DOHH2 (cell line): ENCODE measurements around the gene TBX21.

ENCODE experiments used
- H3F3A ChIP-seq: fragments of 200-600 bp; sonication (generic), shearing (Covaris generic); 2 replicates; pipeline ENCODE4 v1.6.0; 2016; ENCODE audit warnings: antibody characterized with exemption, mild to moderate bottlenecking; ENCODE audit not compliant: control insufficient read depth, insufficient read depth
- H3K27ac ChIP-seq: fragments of 200-600 bp; sonication (generic); 2 replicates; pipeline ENCODE4 v1.5.1; 2014; ENCODE audit warnings: low read depth, mild to moderate bottlenecking, low read length, moderate library complexity
- H3K27me3 ChIP-seq: fragments of 200-600 bp; sonication (generic); 2 replicates; pipeline ENCODE4 v1.6.1; 2014; ENCODE audit warnings: mild to moderate bottlenecking, low read length, mixed read lengths; ENCODE audit not compliant: control insufficient read depth
- H3K36me3 ChIP-seq: fragments of 200-600 bp; sonication (generic); 2 replicates; pipeline ENCODE4 v1.6.1; 2014; ENCODE audit warnings: mild to moderate bottlenecking, low read length, moderate library complexity, mixed read lengths; ENCODE audit not compliant: control insufficient read depth
- H3K4me1 ChIP-seq: fragments of 200-600 bp; sonication (generic); 2 replicates; pipeline ENCODE4 v1.6.1; 2014; ENCODE audit warnings: mild to moderate bottlenecking, low read length, mixed read lengths; ENCODE audit not compliant: control insufficient read depth
- H3K4me2 ChIP-seq: fragments of 200-600 bp; sonication (generic); 2 replicates; pipeline ENCODE4 v1.6.0; 2014; ENCODE audit warnings: mild to moderate bottlenecking, low read length, moderate library complexity
- H3K4me3 ChIP-seq: fragments of 200-600 bp; sonication (generic); 2 replicates; pipeline ENCODE4 v1.5.1; 2014; ENCODE audit warnings: mild to moderate bottlenecking, low read length, mixed read lengths
- H3K79me2 ChIP-seq: fragments of 200-600 bp; sonication (generic); 2 replicates; pipeline ENCODE4 v1.6.1; 2014; ENCODE audit warnings: mild to moderate bottlenecking, low read length, mixed read lengths; ENCODE audit not compliant: control insufficient read depth
- H3K9me2 ChIP-seq: fragments of 200-600 bp; sonication (generic); replicated peaks from 2 replicates; pipeline ENCODE4 v1.6.1; 2014; ENCODE audit warnings: mild to moderate bottlenecking, low read length, mixed read lengths; ENCODE audit not compliant: control insufficient read depth
- H3K9me3 ChIP-seq: fragments of 200-600 bp; sonication (generic); 2 replicates; pipeline ENCODE4 v1.6.1; 2014; ENCODE audit warnings: antibody characterized with exemption, low read length, mixed read lengths; ENCODE audit not compliant: control insufficient read depth, insufficient read depth
- H4K20me1 ChIP-seq: fragments of 200-600 bp; sonication (generic); 2 replicates; pipeline ENCODE4 v1.6.0; 2014; ENCODE audit warnings: low read depth, mild to moderate bottlenecking, antibody characterized with exemption, low read length, moderate library complexity; ENCODE audit not compliant: control insufficient read depth, insufficient read depth
- EZH2phosphoT487 ChIP-seq: fragments of 200-600 bp; sonication (generic); IDR thresholded peaks from 2 replicates; pipeline ENCODE4 v1.6.1; 2017; ENCODE audit warnings: borderline replicate concordance, mild to moderate bottlenecking, antibody characterized with exemption, low read length, moderate library complexity, mixed read lengths
- TF ChIP-seq, protein P1 (sequence below): fragments of 200-600 bp; sonication (generic); IDR thresholded peaks from one replicate; pipeline ENCODE4 v1.5.1; 2014; ENCODE audit warnings: antibody characterized with exemption, mild to moderate bottlenecking, low read depth, low read length; ENCODE audit not compliant: poor library complexity, severe bottlenecking

Gene TBX21

DNA sequence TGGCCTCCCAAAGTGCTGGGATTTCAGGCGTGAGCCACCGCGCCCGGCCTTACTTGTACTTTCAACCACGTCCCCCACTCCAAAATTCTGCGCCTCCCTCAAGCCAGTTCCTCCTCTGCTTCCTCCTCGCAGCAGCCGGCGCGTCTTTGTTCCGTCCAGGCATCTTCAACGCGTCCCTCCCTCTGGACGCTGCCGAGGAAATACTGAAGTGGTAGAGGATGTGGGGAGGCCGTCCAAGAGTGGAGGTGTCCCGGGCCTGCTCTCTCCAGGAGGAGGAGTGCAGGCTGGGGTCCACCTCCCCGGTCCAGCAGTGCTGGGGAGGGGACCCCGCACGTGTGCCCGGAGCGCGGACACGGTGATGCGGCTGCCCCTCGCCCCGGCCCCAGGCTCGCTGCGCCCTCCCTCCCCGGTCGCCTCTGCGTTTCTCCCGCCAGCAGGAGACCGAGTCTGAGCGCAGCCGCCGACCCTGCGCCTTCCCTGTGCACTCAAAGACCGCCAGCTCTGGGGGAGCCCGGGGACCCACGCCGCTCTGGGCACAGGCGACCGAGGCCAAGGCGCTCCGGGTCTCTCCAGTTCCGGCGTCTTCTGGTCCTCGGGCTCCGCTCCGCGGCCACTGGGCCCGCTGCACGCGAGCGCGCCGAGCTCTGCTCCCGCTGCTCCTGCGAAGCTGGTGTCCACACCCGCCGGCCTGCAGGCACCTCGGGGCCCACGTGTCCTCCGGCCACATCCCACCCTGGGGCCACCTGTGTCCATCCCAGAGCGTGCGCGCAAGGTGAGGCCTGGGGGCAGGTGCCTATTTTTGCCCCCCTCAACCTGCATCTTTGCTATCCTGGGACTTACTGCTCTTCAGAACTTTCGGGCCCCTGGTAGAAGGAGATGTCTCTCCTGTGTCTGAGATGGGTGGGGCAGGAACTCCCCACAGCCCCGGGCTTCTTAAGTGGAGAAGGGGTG, 56.9 kb downstream of the TBX21 start:
- no peaks in the 10 kb centered on the region for H3K79me2 ChIP-seq
- H3F3A ChIP-seq = no peaks in the 10 kb centered on the region
- H4K20me1 ChIP-seq = no peaks in the 10 kb centered on the region
- no peaks in the 10 kb centered on the region for H3K9me3 ChIP-seq
- no peak overlapping the region for H3K4me3 ChIP-seq
- no peaks in the 10 kb centered on the region for H3K9me2 ChIP-seq
- H3K36me3 ChIP-seq = no peaks in the 10 kb centered on the region
- no peak overlapping the region for H3K4me2 ChIP-seq
- H3K27ac ChIP-seq = no peak overlapping the region
- H3K27me3 ChIP-seq = peaks cover 31% of the 10 kb centered on the region
- TF ChIP-seq EZH2phosphoT487 = no peak
- TF ChIP-seq, protein P1, sequence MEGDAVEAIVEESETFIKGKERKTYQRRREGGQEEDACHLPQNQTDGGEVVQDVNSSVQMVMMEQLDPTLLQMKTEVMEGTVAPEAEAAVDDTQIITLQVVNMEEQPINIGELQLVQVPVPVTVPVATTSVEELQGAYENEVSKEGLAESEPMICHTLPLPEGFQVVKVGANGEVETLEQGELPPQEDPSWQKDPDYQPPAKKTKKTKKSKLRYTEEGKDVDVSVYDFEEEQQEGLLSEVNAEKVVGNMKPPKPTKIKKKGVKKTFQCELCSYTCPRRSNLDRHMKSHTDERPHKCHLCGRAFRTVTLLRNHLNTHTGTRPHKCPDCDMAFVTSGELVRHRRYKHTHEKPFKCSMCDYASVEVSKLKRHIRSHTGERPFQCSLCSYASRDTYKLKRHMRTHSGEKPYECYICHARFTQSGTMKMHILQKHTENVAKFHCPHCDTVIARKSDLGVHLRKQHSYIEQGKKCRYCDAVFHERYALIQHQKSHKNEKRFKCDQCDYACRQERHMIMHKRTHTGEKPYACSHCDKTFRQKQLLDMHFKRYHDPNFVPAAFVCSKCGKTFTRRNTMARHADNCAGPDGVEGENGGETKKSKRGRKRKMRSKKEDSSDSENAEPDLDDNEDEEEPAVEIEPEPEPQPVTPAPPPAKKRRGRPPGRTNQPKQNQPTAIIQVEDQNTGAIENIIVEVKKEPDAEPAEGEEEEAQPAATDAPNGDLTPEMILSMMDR = no peak
- H3K4me1 ChIP-seq = no peaks in the 10 kb centered on the region

DNA sequence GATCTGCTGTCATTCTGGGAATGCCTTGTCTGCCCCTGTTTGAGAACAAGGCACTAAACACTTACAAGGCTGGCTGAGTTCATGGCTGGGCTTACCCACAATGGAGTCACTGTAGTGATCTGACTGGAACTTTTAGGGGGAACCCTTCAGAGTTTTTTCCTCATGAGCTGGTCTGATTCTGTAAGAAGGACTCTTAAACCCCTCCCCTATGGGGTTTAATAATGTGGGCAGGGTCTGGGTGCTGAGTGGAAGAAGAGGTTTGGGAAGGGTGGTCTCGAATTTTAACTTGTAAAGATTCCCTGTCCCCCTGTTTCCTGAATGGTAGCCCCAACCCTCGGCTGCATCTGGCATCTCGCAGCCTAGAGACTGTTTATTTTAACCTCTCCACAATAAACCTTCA, 58.0 kb downstream of the TBX21 start:
- Histone ChIP-seq H3K79me2 (no peaks in the 10 kb centered on the region), H3K27ac (no peak overlapping the region), H3K4me1 (no peaks in the 10 kb centered on the region), H3K9me2 (no peaks in the 10 kb centered on the region), H3F3A (no peaks in the 10 kb centered on the region), H3K9me3 (no peaks in the 10 kb centered on the region), H3K4me3 (no peak overlapping the region), H3K27me3 (peaks cover 35% of the 10 kb centered on the region), H4K20me1 (no peaks in the 10 kb centered on the region), H3K36me3 (no peaks in the 10 kb centered on the region), H3K4me2 (no peak overlapping the region)
- TF ChIP-seq EZH2phosphoT487 = no peak
- TF ChIP-seq, protein P1 = no peak

DNA sequence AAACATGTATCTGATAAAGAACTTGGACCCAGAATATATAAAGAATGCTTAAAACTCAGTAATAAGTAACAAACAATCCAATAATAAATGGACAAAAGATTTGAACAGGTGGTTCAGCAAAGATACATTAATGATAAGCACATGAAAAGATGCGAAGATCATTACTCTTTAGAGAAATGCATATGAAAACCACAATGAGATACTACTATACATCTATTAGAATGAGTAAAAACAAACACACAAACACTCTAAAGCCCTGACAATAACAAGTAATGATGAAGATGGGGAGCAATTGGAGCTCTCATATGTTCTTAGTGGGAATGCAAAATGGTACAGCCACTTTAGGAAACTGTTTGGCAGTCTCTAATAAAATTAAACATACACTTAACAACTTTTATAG, 59.4 kb downstream of the TBX21 start:
- Histone ChIP-seq H3K9me2 (no peaks in the 10 kb centered on the region), H3K9me3 (no peaks in the 10 kb centered on the region), H3K4me2 (no peak overlapping the region), H3K4me1 (no peaks in the 10 kb centered on the region), H3K79me2 (no peaks in the 10 kb centered on the region), H3K4me3 (no peak overlapping the region), H3K27ac (no peak overlapping the region), H4K20me1 (no peaks in the 10 kb centered on the region), H3K36me3 (no peaks in the 10 kb centered on the region), H3K27me3 (peaks cover 35% of the 10 kb centered on the region), H3F3A (no peaks in the 10 kb centered on the region)
- TF ChIP-seq EZH2phosphoT487 = no peak
- TF ChIP-seq, protein P1 = no peak
